ENCODE measurements around the gene ITGB7. TPM values are rescaled to one million over a fixed set of nuclear protein-coding genes. Genes with fewer than 3 reads are reported as not detected.

The ITGB7 gene
- total RNA-seq = 33.4 TPM

GRCh38 chr12:53207042-53207441 is at the start of gene ITGB7:
Gene ITGB7 (minus strand): TSS chr12:53207251. CDS start chr12:53200443, 6,808 bp downstream.
- DNase-seq (ENCODE audit: low spot score) (peak; percentile 61), ATAC-seq (peak; percentile 8)
- intact Hi-C loops (cut with DNase I) = no loop called here

GRCh38 chr12:53255996-53256395 is 48.9 kb upstream of the ITGB7 start:
- no peak for ATAC-seq
- intact Hi-C loops (cut with DNase I) = no loop called here
- no peak for DNase-seq (ENCODE audit: low spot score)

DNA sequence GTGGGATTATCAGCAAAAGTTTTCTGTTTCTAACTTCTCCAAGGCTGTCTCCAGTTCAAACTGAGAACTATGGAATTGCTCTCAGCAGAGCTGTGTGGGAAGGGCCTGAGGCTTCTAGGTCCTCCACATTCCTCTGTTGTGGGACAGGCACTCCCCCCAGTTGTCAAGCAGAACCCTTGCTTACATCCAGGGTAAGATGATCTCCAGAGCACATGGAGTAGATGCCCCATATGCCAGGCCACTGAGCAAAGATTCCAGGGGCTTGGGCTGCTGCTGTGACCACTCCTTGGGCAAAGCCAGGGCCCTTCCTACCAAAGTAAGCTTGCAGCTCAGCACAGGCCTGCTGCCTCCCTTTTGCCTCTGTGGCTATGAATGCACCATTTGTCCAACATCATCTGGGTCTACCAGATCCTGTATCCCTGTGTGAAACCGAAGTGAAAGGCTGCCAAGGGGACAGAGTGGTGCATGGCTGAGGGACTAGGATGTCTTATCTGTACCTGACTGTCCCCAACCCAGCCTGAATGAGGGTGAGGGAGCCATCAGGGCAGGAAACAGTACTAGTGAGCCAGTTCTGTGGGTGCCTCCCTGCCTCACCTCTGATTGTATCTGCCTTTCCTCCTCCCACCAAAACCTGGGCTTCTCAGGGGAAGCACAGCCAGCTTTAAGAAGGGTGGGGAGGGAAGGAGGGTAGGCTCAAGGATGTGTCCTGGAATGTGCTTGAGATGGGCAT is 47.9 kb upstream of the ITGB7 start:
- intact Hi-C loops (cut with DNase I) = loop anchor here (5.0 kb wide), 1 partner anchor 727 kb away; no protein-coding TSS in a partner anchor
- no peak for DNase-seq (ENCODE audit: low spot score)
- ATAC-seq = no peak

GRCh38 chr12:53253298-53253697 is 46.2 kb upstream of the ITGB7 start:
- intact Hi-C loops (cut with DNase I) = loop anchor here (5.0 kb wide), 1 partner anchor 729 kb away; no protein-coding TSS in a partner anchor
- DNase-seq (ENCODE audit: low spot score) (no peak), ATAC-seq (no peak)

GRCh38 chr12:53252349-53252916 is 45.4 kb upstream of the ITGB7 start:
- DNase-seq (ENCODE audit: low spot score) (no peak), ATAC-seq (peak; percentile 0)
- intact Hi-C loops (cut with DNase I) = loop anchor here (5.0 kb wide), 1 partner anchor 730 kb away; no protein-coding TSS in a partner anchor

GRCh38 chr12:53251477-53252348 is 44.7 kb upstream of the ITGB7 start:
- peak; percentile 88 for DNase-seq (ENCODE audit: low spot score)
- ATAC-seq = peak; percentile 92
- intact Hi-C loops (cut with DNase I) = loop anchor here (5.0 kb wide), 1 partner anchor 731 kb away; no protein-coding TSS in a partner anchor

- DNase-seq (ENCODE audit: low spot score) = no peak
- ATAC-seq = no peak
- intact Hi-C loops (cut with DNase I) = no loop called here
Measured at GRCh38 chr12:53245286-53245685, 38.2 kb upstream of the ITGB7 start.

GRCh38 chr12:53244337-53244736 is 37.3 kb upstream of the ITGB7 start:
- intact Hi-C loops (cut with DNase I) = no loop called here
- ATAC-seq (no peak), DNase-seq (ENCODE audit: low spot score) (no peak)

GRCh38 chr12:53241623-53242412 is 34.8 kb upstream of the ITGB7 start:
- ATAC-seq = peak; percentile 28
- intact Hi-C loops (cut with DNase I) = no loop called here
- DNase-seq (ENCODE audit: low spot score) = no peak

- DNase-seq (ENCODE audit: low spot score) (no peak), ATAC-seq (no peak)
- intact Hi-C loops (cut with DNase I) = no loop called here
Measured at GRCh38 chr12:53239643-53240258, 32.7 kb upstream of the ITGB7 start.

DNA sequence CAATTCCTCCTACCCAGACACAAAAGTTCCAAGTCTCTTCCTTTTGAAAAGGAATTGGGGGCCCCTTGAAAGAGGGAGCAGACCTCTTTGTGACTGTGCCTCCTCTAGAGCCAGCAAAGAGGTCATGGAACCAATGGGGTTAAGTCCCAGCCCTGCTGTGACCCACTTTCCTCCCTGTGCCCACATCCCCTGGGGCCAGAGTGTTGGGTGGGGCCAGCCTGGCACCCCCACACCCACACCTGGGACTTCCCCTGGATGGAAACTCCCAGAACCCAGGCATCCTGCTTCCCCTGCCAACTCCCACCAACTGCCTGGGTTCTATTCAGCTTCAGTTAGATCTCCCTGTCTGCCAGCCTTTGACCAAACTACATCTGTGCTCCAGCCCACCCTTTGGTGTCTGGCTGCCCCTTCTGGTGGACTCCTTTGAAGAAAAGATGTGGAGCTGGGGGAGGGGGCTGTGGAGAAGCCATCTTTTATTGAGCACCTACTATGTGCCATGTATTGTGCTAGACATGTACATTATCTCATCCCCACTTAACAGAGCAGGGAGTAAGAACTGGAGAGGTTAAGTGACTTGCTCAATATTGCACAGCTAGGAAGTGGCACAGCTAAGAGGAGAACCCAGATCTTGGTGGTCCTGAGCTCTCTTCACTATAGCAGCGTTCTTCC is 29.5 kb upstream of the ITGB7 start:
- ATAC-seq = no peak
- intact Hi-C loops (cut with DNase I) = no loop called here
- DNase-seq (ENCODE audit: low spot score) = no peak

DNA sequence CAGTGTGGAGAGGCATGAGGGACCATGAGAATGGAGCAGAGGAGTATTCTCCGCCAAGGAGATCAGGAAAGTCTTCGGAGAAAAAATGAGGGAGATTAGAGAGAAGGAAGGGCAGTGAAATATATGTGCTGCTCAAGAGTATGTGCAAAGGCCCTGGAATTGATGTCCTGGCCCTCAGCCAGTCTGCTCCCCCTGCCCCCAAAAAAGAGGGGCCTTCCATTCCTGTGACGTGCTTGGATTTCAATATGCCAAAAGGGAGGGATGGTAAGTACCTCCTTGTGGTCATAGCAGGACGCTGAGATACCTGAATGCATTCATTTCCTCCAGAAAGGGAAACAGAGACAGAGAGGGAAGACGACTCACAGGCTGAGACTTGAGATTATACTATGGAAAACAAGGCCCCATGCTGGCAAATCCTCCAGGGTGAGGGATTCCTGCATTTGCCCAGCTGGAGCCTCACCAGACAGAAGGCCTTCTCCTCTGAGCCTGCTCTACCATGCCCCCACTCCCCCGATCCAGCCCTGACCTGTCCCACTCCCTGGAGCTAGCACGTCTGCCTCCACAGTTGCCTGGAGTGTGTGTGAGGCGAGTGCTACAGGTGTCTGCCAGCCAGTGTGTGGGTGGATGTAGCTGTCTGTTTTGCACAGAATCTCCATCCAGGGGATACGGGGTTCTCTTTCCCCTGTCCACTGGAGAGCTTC is 28.8 kb upstream of the ITGB7 start:
- intact Hi-C loops (cut with DNase I) = no loop called here
- ATAC-seq (no peak), DNase-seq (ENCODE audit: low spot score) (no peak)

- intact Hi-C loops (cut with DNase I) = no loop called here
- no peak for ATAC-seq
Measured at GRCh38 chr12:53235164-53235563, 28.1 kb upstream of the ITGB7 start.

DNA sequence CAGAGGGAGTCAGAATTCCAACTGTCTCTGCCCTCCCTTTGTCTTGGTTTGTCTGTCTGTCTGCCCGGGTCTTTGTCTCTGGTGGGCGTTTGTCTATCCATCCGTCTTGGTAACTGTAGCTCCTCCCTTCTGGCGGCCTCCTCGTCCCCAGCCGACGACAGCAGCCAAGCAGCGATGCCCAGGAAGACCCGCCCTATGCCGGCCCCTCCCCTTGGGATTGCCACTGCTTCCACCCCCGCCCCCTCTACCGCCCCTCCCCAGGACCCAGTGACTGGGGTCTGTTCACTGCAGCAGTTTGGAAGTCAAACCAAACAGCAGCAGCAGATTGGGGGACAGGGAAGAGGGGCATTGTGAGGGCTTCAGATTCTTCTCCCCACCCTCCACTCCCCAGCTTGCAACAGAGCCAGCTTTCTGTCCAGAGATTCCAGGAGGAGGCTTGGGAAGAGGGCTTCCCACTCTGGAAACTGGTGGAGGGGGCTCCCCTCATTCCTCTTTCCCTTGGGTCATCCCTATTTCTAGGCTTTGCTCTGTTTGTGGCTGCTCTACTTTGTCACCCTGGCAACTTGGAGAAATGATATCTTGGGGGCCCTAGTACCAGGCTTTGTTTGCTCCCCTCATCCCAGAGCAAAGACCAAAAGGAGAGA is 27.3 kb upstream of the ITGB7 start:
- intact Hi-C loops (cut with DNase I) = no loop called here
- no peak for ATAC-seq
- no peak for DNase-seq (ENCODE audit: low spot score)

More at GRCh38 chr12:53235164-53235563, 28.1 kb upstream of the ITGB7 start:
- no peak for DNase-seq (ENCODE audit: low spot score)

GRCh38 chr12:53233671-53234121 is 26.6 kb upstream of the ITGB7 start:
- no peak for DNase-seq (ENCODE audit: low spot score)
- intact Hi-C loops (cut with DNase I) = no loop called here
- no peak for ATAC-seq

DNA sequence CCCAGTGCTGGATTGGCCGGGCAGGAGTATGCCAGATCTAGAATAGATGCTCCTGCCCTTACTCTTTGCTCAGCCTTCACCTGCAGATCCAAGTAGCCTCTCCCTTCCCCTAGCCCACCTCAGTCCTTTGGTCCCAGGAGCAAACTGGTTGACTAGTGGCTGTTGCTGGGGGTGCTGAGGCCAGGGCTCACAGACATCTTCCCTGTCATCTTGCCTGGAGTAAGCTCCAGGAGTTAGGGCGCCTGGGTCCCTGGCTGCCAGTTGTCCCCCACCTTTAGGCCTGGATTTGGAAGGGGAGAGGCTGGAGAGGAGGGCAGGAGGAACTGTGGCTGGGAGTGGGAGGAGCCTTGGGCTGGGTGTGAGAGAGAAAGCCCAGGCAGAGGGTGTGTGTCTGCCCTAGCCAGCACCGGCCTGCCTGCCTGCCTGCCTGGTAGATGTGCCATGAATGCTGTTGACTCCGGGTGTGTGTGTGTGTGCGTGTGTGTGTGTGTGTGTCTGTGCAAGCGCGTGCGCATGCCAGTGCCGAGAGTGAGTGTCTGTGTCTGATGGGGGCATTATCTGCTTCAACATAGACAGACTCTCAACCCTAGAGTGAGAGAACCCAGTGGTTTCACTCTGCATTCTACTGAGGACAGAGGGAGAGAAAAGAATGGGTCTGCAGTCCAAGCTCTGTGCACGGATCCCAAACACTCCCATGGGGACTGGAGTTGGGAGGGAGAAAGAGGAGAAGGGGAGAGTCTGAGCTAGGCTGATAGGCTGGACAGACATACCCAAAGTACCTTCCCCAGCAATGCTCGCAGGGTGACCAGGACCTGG is 25.8 kb upstream of the ITGB7 start:
- no peak for DNase-seq (ENCODE audit: low spot score)
- ATAC-seq = peak; percentile 82
- intact Hi-C loops (cut with DNase I) = no loop called here

All from sciatic nerve (tissue), 2 donors.